SU-DHL-6 (cell line): ENCODE measurements around the gene ATP2B2.

ENCODE experiments used
- CTCF ChIP-seq: fragments of 200-600 bp; sonication (generic); IDR thresholded peaks from one replicate; pipeline ENCODE4 v1.5.1; 2017; ENCODE audit warnings: antibody characterized with exemption, mild to moderate bottlenecking, low read length, moderate library complexity; ENCODE audit not compliant: insufficient read depth, poor library complexity, severe bottlenecking
- EZH2phosphoT487 ChIP-seq: fragments of 200-600 bp; sonication (generic), shearing (Covaris generic); conservative IDR thresholded peaks from 2 replicates; pipeline ENCODE4 v1.6.1; 2018; ENCODE audit warnings: mild to moderate bottlenecking, antibody characterized with exemption, low read length, moderate library complexity, mixed read lengths

- TF ChIP-seq CTCF, result no peak
- TF ChIP-seq EZH2phosphoT487, result no peak
Observed at GRCh38 chr3:10521772-10522441, 16.5 kb upstream of the ATP2B2 start.
